ENCODE results near the gene ALG8. TPM values are rescaled to one million over a fixed set of nuclear protein-coding genes. Genes with fewer than 3 reads are reported as not detected.

The ALG8 gene
- total RNA-seq, 6 donors from 2014 or later: 5.2 to 31.4 (median 23.0) TPM

GRCh38 chr11:78074756-78075155 is 64.7 kb downstream of the ALG8 start:
- no peak overlapping the region for H3K27ac ChIP-seq
- no peaks in the 10 kb centered on the region for H3K9me3 ChIP-seq
- ATAC-seq (ENCODE audit: low FRiP score in 2 of 2): no peak
- peaks cover 0 to 20% (median 12%) of the 10 kb centered on the region in 4 donors for H3K36me3 ChIP-seq
- no peak for TF ChIP-seq EP300 (IDR thresholded peaks at IDR 0.05)
- TF ChIP-seq POLR2A (IDR thresholded peaks at IDR 0.05): no peak
- TF ChIP-seq CTCF (IDR thresholded peaks at IDR 0.05): no peak
- TF ChIP-seq POLR2AphosphoS5 (IDR thresholded peaks at IDR 0.05): no peak
- DNase-seq: no peak
- no peaks in the 10 kb centered on the region for H3K27me3 ChIP-seq
- H3K4me3 ChIP-seq: no peak overlapping the region
- 83% methylated on average over 6 of the region's 6 CpGs for WGBS, 2 donors
- peaks cover 25 to 35% (median 33%) of the 10 kb centered on the region in 4 donors for H3K4me1 ChIP-seq

DNA sequence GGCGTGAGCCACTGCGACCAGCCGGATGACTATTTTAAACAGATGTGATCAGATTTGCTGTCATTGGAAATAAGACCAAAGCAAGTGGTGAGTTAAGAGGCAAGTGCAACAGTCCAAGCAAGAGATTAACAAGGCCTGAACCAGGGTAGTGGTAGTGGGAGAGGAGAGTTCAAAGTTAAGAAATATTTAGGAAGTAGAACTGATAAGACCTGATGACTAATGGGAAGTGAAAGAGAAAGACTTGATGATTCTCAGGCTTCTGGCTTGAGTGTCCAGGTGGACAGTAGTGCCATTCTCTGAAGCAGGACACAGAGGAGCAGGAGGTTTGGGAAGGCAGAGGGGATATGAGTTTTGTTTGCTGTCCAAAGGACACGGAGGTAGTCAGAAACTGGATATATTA is 67.0 kb downstream of the ALG8 start:
- Histone ChIP-seq H3K36me3 (peaks cover 10 to 32% (median 26%) of the 10 kb centered on the region in 4 donors), H3K4me1 (peaks cover 11 to 29% (median 18%) of the 10 kb centered on the region in 4 donors), H3K27ac (no peak overlapping the region), H3K4me3 (no peak overlapping the region), H3K27me3 (no peaks in the 10 kb centered on the region), H3K9me3 (no peaks in the 10 kb centered on the region)
- 96% methylated on average over 4 of the region's 4 CpGs for WGBS, 2 donors
- DNase-seq (no peak), ATAC-seq (ENCODE audit: low FRiP score in 2 of 2) (no peak)
- TF ChIP-seq EP300 (IDR thresholded peaks at IDR 0.05): no peak
- no peak for TF ChIP-seq POLR2A (IDR thresholded peaks at IDR 0.05)
- no peak for TF ChIP-seq POLR2AphosphoS5 (IDR thresholded peaks at IDR 0.05)
- no peak for TF ChIP-seq CTCF (IDR thresholded peaks at IDR 0.05)

DNA sequence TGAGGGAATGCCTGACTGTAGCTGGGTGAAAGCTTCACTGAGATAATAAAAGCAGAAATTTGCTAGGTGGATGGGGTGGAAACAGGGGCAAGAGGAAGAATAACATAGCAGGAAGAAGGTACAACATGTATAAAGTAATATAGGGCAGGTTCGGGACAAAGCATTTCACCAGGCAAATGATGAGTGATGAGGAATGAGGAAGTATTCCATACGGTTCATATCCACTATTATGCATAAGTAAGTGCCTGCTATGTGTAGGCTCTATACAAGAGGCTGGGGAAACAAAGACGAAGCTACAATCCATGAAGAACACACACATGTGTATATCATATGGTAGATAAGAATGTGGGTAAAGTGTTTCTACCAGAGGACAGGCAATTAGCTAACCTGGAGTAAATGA is 67.7 kb downstream of the ALG8 start:
- Histone ChIP-seq H3K4me1 (peaks cover 4 to 21% (median 10%) of the 10 kb centered on the region in 4 donors), H3K27ac (no peak overlapping the region), H3K4me3 (no peak overlapping the region), H3K9me3 (no peaks in the 10 kb centered on the region), H3K36me3 (peaks cover 10 to 35% (median 28%) of the 10 kb centered on the region in 4 donors), H3K27me3 (no peaks in the 10 kb centered on the region)
- whole genome bisulfite sequencing, 2 donors: 76 to 79% methylated on average over 3 of the region's 3 CpGs
- TF ChIP-seq POLR2A (IDR thresholded peaks at IDR 0.05) (no peak), CTCF (IDR thresholded peaks at IDR 0.05) (no peak), POLR2AphosphoS5 (IDR thresholded peaks at IDR 0.05) (no peak), EP300 (IDR thresholded peaks at IDR 0.05) (no peak)
- DNase-seq: no peak
- no peak for ATAC-seq (ENCODE audit: low FRiP score in 2 of 2)

DNA sequence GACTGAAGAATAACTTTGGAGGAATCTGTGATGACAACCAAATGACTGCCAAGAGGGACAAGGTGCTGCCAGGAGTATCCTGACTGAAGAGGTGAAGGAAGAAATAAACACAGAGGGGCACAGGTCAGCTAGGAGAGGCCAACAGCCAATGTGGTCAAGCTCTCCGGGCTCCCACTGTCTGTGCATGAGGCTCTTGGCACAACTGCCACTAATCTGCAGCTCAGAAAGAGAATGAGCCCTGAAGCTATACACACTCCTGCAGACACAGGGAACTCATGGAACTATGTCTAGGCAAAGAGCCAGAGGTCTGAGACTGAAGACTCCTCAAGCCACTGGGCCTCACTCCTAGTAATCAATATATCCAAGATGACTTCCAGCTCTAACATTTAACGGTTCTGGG is 68.8 kb downstream of the ALG8 start:
- 61 to 72% methylated on average over 2 of the region's 2 CpGs for WGBS, 2 donors
- no peak overlapping the region for H3K27ac ChIP-seq
- no peak for ATAC-seq (ENCODE audit: low FRiP score in 2 of 2)

More for the DNA sequence above, 68.8 kb downstream of the ALG8 start:
- peaks cover 10 to 35% (median 28%) of the 10 kb centered on the region in 4 donors for H3K36me3 ChIP-seq
- H3K27me3 ChIP-seq: no peaks in the 10 kb centered on the region
- peaks cover 0 to 13% (median 4%) of the 10 kb centered on the region in 4 donors for H3K4me1 ChIP-seq
- no peak for DNase-seq
- H3K9me3 ChIP-seq: no peaks in the 10 kb centered on the region
- H3K4me3 ChIP-seq: no peak overlapping the region
- TF ChIP-seq EP300 (IDR thresholded peaks at IDR 0.05) (no peak), POLR2AphosphoS5 (IDR thresholded peaks at IDR 0.05) (no peak), POLR2A (IDR thresholded peaks at IDR 0.05) (no peak), CTCF (IDR thresholded peaks at IDR 0.05) (no peak)
